ENCODE results near the gene DNAJC15.
"Not testable (repeated sequence)": the region's sequence is repeated elsewhere in the genome, so short reads cannot be mapped to it uniquely, and the experiment has no call there.

DNAJC15 gene

GRCh38 chr13:43033038-43033437, 9.7 kb downstream of the DNAJC15 start:
- FAIRE-seq (no peak), DNase-seq (ENCODE audit: insufficient read length) (no peak)
- TF ChIP-seq TAF1 (IDR thresholded peaks at IDR 0.05; ENCODE audit: borderline replicate concordance, low read depth, low read length) (no peak), POLR2A (IDR thresholded peaks at IDR 0.05; ENCODE audit: low read depth, low read length) (no peak), POLR2AphosphoS5 (IDR thresholded peaks at IDR 0.05; ENCODE audit: low read depth, low read length) (no peak)

DNA sequence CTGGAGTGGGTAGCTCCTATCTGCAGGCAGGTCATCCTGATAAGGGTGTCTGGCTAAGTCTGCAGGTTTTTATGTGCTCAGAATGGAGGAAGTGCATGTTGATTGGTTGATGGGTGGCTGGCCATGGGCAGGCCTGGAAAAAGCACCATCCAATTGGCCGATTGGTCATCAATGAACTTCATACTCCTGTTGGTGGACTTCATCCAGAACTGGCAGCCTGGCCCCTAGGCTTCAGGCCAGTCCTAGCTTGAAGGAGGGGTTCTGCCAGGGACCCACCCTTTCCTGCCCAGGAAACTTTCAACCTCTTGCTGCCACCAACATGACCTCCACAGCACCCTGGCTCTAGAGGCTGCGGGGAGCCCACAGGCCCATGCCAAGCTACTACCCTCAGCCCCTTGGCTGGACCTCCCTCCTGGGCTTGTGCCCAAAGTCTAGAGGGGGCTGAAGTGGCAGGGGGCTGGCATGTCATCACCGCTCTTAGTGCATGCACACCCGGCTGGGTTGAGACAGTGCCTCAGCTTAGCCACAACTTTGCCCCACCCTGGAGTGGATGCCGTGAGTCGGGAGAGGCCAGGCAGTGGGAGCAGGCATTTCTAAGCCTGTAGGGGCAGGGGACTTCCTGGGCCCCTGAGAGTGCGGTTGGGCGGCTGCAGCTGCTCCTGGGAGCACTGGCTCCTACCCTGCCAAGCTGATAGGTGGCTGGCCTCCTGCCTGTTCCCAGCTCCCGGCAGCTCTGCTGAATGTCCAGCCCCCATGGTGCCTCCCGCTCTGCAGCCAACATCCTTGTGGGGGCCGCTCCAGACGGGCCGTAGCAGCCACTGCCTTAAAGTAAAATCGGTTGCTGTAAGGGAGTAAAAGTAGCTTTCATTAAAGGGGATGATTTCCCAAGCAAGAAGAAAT, 13.2 kb downstream of the DNAJC15 start:
- DNase-seq (ENCODE audit: insufficient read length), result no peak
- TF ChIP-seq TAF1 (IDR thresholded peaks at IDR 0.05; ENCODE audit: borderline replicate concordance, low read depth, low read length), result no peak
- no peak for TF ChIP-seq POLR2AphosphoS5 (IDR thresholded peaks at IDR 0.05; ENCODE audit: low read depth, low read length)
- TF ChIP-seq POLR2A (IDR thresholded peaks at IDR 0.05; ENCODE audit: low read depth, low read length), result no peak
- FAIRE-seq, result no peak

- TF ChIP-seq POLR2A (IDR thresholded peaks at IDR 0.05; ENCODE audit: low read depth, low read length) (no peak), POLR2AphosphoS5 (IDR thresholded peaks at IDR 0.05; ENCODE audit: low read depth, low read length) (no peak), TAF1 (IDR thresholded peaks at IDR 0.05; ENCODE audit: borderline replicate concordance, low read depth, low read length) (no peak)
- DNase-seq (ENCODE audit: insufficient read length) (no peak), FAIRE-seq (no peak)
These were observed 16.6 kb downstream of the DNAJC15 start for GRCh38 chr13:43039966-43040365.

- not testable (repeated sequence) for FAIRE-seq; DNase-seq (ENCODE audit: insufficient read length)
These were observed 17.4 kb downstream of the DNAJC15 start for GRCh38 chr13:43040581-43041368.

DNA sequence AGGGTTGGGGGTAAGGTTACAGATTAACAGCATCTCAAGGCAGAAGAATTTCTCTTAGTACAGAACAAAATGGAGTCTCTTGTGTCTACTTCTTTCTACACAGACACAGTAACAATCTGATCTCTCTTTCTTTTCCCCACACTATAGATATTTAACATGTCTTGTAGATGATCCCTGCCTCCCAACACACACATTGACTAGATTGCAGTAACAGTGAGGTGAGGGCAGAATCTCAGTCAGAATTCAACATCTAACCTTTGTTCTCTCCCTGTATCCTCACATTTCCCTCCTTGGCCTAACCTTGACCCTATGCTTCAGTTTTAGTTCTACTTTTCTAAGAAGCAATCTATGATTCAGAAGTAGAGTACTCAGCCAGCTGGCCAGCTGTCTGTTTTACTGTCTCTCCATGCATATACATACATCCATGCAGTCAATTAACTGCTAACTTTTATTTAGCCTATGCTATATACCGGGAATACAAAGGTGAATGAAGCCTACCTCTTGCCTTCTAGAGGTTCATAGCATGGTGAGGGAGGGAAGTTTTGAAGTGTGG, 18.1 kb downstream of the DNAJC15 start:
- peak; percentile 88 for FAIRE-seq
- TF ChIP-seq TAF1 (IDR thresholded peaks at IDR 0.05; ENCODE audit: borderline replicate concordance, low read depth, low read length), result no peak
- no peak for TF ChIP-seq POLR2AphosphoS5 (IDR thresholded peaks at IDR 0.05; ENCODE audit: low read depth, low read length)
- no peak for TF ChIP-seq POLR2A (IDR thresholded peaks at IDR 0.05; ENCODE audit: low read depth, low read length)
- no peak for DNase-seq (ENCODE audit: insufficient read length)

DNA sequence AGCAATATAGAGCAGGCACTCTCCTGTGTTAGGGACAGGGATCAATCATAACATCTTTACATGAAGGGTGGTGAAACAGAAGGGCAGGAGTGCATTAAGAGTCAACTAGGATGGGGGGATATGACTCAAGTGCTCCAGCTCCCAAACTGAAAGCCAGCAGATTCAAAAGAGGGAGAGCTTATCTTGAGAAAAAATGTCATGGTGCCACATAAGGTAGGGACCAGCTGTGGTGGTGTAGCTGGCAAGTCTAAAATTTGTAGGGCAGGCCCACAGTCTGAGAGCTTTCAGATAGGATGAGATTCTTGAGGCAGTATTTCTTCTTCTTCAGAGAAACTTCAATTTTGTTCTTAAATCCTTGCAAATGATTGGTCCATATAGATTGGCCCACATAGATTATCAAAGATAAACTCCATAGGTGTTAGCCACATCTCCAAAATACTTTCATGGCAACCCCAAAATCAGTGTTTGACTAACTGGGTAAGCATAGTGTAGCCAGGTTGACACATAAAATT, 19.1 kb downstream of the DNAJC15 start:
- peak; percentile 84 for FAIRE-seq
- no peak for DNase-seq (ENCODE audit: insufficient read length)
- TF ChIP-seq TAF1 (IDR thresholded peaks at IDR 0.05; ENCODE audit: borderline replicate concordance, low read depth, low read length) (no peak), POLR2A (IDR thresholded peaks at IDR 0.05; ENCODE audit: low read depth, low read length) (no peak), POLR2AphosphoS5 (IDR thresholded peaks at IDR 0.05; ENCODE audit: low read depth, low read length) (no peak)

- DNase-seq (ENCODE audit: insufficient read length), result no peak
- FAIRE-seq, result no peak
These were observed 21.4 kb downstream of the DNAJC15 start for GRCh38 chr13:43044720-43045301.

GRCh38 chr13:43045302-43045773, 22.0 kb downstream of the DNAJC15 start:
- not testable (repeated sequence) for DNase-seq (ENCODE audit: insufficient read length)
- FAIRE-seq, result peak; percentile 80

More at GRCh38 chr13:43044720-43045301, 21.4 kb downstream of the DNAJC15 start:
- TF ChIP-seq POLR2A (IDR thresholded peaks at IDR 0.05; ENCODE audit: low read depth, low read length) (no peak), TAF1 (IDR thresholded peaks at IDR 0.05; ENCODE audit: borderline replicate concordance, low read depth, low read length) (no peak), POLR2AphosphoS5 (IDR thresholded peaks at IDR 0.05; ENCODE audit: low read depth, low read length) (no peak)

DNA sequence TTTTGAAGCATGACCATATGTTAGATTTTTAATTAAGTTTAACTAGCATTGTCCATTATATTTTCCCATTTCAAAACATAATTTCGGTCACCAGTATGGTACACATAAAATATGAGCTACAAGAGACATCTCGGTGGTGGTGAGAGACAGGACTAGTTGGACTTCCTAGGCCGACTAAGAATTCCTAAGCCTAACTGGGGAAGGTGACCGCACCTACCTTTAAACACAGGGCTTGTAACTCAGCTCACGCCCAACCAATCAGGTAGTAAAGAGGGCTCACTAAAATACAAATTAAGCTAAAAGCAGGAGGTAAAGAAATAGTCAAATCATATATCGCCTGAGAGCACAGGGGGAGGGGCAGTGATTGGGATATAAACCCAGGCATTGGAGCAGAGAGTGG, 22.9 kb downstream of the DNAJC15 start:
- TF ChIP-seq POLR2A (IDR thresholded peaks at IDR 0.05; ENCODE audit: low read depth, low read length) (no peak), TAF1 (IDR thresholded peaks at IDR 0.05; ENCODE audit: borderline replicate concordance, low read depth, low read length) (no peak), POLR2AphosphoS5 (IDR thresholded peaks at IDR 0.05; ENCODE audit: low read depth, low read length) (no peak)
- FAIRE-seq, result peak; percentile 38
- DNase-seq (ENCODE audit: insufficient read length), result no peak

DNA sequence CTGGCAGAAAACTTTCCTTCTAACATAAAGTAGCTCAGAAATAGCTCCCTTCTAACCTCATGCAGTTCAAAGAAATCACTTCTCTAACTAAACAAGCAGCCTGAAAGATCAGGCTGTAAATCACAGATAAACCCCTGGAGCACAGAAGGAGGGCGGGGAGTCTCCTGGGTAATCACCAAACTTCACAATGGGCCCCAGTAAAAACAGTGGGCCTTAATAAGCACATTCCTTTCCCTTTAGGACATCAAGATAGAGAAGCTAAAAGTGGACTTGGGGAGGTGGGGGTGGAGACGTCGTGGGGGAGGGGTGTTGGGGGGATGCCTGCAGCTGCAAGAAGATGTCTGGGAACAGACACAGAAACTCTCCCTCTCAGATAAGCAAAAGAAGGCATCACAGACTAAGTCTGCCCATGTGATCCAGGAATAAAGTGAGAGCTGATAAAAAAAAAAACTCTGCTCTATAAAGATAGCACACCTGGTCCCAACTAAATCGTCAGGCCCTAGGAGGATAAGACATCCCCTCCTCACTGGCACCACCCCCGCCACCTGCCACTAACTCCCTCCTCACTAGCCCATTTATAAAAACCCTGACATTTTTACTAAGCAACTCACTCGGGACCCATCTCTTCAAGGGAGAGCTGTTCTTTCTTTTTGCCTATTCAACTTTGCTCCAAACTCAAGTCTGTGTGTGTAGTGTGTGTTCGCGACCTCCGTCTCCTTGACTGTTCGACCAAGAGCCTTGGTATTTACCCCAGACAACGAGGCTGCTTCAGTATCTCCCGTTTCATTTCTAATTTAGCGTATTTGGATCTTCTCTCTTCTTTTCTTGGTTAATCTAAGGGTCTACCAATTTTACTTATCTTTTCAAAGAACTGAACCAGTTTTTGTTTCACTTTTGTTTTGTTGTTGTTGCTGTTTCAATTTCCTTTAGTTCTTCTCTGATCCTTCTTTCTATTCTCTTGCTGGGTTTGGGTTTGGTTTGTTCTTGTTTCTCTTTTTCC, 31.7 kb downstream of the DNAJC15 start:
- TF ChIP-seq POLR2AphosphoS5 (IDR thresholded peaks at IDR 0.05; ENCODE audit: low read depth, low read length) (no peak), POLR2A (IDR thresholded peaks at IDR 0.05; ENCODE audit: low read depth, low read length) (no peak), TAF1 (IDR thresholded peaks at IDR 0.05; ENCODE audit: borderline replicate concordance, low read depth, low read length) (no peak)
- DNase-seq (ENCODE audit: insufficient read length) (no peak), FAIRE-seq (peak; percentile 14)
